HG03108 (cell line): ENCODE measurements around the gene TFDP1.

Source experiments
- ATAC-seq: cut with Tn5 transposase; IDR thresholded peaks from one replicate; pipeline ENCODE4 v1.9.1; 2021; ENCODE audit warnings: moderate library complexity; ENCODE audit not compliant: unreplicated experiment

TFDP1 gene

DNA sequence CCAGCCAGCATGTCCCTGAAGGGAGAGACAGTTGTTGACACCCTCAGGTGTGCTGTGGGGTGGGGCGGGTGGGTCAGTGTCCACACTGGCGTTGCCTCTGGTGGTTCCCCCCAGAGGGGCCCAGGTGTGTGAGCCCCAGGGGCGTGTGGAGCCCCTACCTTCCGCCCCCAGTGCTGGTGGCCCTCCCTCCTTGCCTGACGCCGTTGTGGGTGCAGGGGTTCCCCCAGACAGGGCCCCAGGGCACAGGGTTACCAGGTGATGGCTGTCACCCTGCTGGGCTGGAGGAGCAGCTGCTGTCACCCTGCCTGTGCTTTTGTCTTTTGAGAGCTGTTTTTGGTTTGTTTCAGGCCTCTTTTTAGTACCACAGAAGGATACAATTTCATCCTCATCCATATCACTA, 46.3 kb downstream of the TFDP1 start:
- ATAC-seq, result no peak

GRCh38 chr13:113631341-113632095, 47.0 kb downstream of the TFDP1 start:
- ATAC-seq, result no peak

DNA sequence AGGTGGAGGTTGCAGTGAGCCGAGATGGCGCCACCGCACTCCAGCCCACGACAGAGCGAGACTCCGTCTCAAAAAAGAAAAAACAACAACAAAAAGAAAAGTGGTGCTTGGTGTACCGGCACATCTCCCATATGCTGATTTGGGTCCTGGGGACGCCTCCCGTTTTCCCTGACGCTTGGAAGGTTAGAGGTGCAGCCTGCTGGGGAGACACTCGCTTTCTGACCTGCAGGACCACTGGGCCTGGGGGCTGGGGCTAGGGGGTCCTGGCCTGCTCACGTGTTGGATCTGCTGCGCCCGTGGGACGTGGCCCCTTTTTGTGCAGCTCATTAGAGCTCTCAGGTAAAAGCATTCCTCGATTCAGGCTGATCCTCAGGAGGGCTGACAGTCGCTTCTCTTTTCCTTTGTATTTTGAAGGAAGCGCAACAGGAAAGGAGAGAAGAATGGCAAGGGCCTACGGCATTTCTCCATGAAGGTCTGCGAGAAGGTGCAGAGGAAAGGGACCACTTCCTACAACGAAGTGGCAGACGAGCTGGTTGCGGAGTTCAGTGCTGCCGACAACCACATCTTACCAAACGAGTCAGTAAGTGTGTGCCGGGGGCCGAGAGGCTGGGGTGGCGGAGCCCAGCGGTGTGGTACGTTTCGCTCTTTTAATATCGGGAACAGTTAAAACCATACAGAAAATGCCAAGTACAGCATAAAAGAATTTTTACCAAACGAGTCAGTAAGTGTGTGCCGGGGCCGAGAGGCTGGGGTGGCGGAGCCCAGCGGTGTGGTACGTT, 48.3 kb downstream of the TFDP1 start:
- ATAC-seq, result no peak

DNA sequence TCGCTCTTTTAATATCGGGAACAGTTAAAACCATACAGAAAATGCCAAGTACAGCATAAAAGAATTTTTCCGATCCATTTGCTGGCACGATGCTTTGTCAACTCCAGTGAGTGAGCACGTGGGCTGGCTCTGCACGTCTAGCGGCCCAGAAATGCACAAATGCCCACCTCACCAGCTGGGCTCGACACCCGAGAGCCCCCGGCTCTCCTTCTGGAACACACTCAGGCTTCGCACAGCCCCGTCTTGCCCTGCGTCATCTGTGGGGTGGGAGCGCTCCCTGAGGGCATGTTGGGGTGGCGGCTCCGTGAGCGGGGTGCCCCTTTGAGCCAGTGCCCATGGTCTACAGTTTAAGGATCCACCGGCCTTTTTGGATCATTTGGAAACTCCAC, 48.9 kb downstream of the TFDP1 start:
- no peak for ATAC-seq

- ATAC-seq, result no peak
These were observed 49.9 kb downstream of the TFDP1 start for GRCh38 chr13:113634279-113635047.

DNA sequence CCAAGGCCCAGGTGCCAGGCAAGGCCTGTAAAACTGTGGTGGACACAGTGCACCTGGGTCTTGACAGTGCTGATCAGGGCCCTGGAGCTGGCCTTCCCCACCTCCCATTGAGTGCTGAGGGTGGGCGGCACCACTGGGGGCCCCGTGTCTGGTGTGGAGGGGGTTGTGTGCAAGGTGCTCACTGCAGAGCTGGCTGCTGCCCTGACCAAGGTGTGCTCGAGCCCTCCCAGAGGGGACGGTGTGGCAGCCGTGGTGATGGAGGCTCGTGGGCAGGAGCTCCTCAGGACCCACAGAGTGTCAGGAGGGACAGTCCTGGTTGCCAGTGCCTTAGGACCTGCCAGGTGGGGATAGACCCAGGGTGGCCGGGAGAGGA, 50.5 kb downstream of the TFDP1 start:
- ATAC-seq, result no peak

DNA sequence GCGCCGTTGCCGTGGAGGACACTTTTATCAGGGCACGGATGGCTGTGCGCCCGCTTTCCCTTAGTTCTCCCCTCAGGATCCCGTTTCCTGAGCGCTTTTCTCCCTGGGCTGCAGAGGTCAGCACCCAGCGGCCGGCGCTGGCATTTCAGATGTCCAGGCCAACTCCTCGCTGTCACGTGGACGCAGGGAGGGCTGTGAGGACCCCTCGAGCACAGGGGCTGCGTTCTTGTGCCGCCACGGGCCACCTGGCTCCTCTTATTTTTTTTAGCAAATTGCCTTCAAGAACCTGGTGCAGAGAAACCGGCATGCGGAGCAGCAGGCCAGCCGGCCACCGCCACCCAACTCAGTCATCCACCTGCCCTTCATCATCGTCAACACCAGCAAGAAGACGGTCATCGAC, 51.2 kb downstream of the TFDP1 start:
- no peak for ATAC-seq

DNA sequence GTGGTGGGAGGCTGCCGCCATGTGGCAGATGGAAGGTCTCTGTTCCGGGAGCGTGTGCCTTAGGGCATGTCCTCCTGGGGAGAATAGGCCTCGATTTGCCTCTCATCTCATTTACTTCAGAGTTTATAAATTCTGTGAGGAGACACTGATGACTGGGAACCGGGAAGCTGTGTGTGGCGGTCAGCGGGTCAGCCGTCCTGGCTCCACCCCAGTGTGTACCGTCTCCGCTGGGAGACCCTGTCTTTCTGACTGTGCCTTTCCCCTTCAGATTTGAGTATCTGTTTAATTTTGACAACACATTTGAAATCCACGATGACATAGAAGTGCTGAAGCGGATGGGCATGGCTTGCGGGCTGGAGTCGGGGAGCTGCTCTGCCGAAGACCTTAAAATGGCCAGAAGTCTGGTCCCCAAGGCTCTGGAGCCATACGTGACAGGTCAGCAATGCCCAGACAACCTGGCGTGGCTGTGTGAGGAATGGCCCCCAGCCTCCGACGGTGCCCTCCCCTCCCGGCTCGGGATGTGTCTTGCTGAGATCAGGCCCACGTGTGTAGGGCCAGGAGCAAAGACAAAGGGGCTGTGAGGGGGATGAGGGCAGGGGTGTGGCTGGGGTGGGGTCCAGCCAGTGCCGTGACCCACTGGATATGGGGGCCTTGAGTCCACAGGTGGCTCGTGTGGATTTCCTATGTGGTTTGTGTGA, 51.9 kb downstream of the TFDP1 start:
- no peak for ATAC-seq

DNA sequence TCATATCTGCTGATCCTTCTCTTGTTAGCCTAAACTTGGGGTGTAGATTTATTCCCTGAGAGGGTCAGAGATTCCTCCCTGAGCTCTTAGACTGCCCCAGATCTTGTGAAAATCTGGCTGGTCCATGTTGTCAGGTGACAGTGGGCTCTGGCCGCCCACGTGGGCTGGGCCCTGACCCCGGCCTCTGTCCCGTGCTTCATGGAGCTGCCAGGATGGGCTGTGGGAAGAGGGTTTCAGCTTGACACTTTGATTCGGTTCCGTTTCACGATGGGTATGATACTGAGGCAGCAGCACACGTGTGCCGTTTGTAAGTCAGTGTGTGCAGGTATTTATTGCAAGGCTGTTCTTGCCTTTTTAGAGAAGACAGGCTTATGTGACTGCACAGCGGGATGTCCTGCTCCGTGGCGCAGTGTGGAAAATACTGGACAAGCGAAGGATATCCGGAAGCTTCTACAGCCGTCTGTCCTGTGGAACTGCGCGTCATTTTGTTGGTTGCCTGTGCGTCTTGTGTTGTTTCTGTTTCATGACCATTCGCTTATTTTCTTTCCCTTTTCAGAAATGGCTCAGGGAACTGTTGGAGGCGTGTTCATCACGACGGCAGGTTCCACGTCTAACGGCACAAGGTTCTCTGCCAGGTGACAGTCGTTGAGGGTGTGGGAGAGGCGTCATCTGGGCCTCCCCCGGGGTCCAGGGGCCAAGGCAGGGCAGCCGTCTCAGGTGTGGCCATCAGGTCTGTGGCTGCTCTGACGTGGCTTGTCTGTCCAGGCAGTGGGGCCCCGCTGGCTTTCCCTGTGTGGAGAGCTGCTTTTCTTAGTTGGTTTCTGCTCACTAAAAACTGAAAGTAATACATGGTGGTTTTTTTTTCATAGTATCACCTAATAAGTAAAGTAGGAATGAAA, 53.0 kb downstream of the TFDP1 start:
- ATAC-seq, result no peak

GRCh38 chr13:113638173-113638746, 53.7 kb downstream of the TFDP1 start:
- no peak for ATAC-seq

GRCh38 chr13:113638806-113639205, 54.3 kb downstream of the TFDP1 start:
- ATAC-seq, result no peak

- no peak for ATAC-seq
These were observed 55.2 kb downstream of the TFDP1 start for GRCh38 chr13:113639616-113640262.

DNA sequence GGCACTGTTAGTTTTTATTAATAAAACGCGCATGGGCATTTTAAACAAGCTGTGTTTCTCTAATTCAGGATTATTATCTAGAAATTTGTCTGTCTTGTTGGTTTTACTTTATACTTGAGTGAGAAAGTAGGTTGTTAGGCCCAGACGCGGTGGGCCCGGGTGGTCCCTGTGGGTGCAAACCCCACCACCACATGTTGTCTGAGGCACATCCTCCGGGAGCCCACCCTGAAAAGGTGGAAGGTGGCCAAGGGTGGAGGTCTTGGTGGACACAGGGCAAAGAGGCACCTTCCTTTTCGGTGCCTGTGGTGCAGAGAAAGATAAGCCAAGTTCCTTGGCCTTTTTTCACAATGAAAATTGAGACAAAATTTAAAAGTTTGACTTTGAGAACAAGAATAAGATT, 56.9 kb downstream of the TFDP1 start:
- no peak for ATAC-seq

DNA sequence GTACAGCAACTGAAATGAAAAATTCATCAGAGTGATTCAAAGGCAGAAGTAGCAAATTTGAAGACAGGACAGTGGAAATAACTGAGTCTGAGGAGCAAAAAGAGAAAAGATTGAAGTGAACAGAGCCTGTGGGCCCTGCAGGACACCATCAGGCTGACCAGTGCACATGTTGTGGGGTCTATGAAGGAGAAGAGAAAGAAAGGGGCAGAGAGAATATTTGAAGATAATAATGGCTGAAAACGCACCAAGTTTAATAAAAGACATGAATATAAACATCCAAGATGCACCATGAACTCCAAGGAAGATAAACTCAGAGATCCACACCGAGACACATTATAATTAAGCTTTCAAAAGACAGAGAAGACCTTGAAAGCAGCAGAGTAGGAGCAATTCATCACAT, 58.0 kb downstream of the TFDP1 start:
- no peak for ATAC-seq

- ATAC-seq, result no peak
These were observed 59.0 kb downstream of the TFDP1 start for GRCh38 chr13:113643593-113643992.

GRCh38 chr13:113644800-113645199, 60.2 kb downstream of the TFDP1 start:
- no peak for ATAC-seq

GRCh38 chr13:113645329-113645728, 60.8 kb downstream of the TFDP1 start:
- ATAC-seq, result no peak

GRCh38 chr13:113646376-113646775, 61.8 kb downstream of the TFDP1 start:
- no peak for ATAC-seq

DNA sequence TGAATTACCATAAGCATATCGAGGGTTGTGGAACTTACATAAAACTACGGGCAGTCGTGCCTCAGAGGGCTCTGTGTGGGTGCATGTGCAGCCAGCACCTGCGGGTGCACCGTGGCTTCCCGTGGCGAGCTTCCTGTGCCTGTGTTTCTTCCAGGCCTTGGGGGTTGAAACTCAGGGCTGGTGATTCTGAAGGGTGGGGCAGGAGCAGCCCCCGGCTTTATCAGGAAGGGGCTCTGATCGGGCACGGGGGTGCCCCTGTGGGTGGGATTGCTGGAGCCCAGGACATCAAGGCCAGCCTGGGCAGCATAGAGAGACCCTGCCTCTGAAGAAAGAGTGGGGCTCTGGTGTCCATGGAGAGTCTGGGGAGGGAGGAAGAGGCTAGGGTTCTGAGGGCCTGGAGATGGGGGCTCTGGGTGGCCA, 62.4 kb downstream of the TFDP1 start:
- ATAC-seq, result no peak
